Measurements from ENCODE around the gene CTLA4. TPM values are rescaled to one million over a fixed set of nuclear protein-coding genes. Genes with fewer than 3 reads are reported as not detected.

CTLA4 gene
- total RNA-seq, 3 donors from 2014 or later, result 0.64 to 1.8 (median 0.98) TPM

GRCh38 chr2:203905656-203906055, 38.1 kb downstream of the CTLA4 start:
- no peak for TF ChIP-seq POLR2AphosphoS5 (IDR thresholded peaks at IDR 0.05)
- TF ChIP-seq POLR2A (IDR thresholded peaks at IDR 0.05), result no peak
- TF ChIP-seq CTCF (IDR thresholded peaks at IDR 0.05), result no peak
- Histone ChIP-seq H3K4me1 (no peaks in the 10 kb centered on the region), H3K27ac (no peak overlapping the region), H3K27me3 (no peaks in the 10 kb centered on the region), H3K4me3 (no peak overlapping the region), H3K36me3 (no peaks in the 10 kb centered on the region), H3K9me3 (peaks cover 13 to 20% of the 10 kb centered on the region in 2 donors)
- intact Hi-C loops (cut with DNase I; ENCODE audit: low total_unique reads), result no loop called here
- no peak for DNase-seq (ENCODE audit: low spot score in 2 of 2)

- Histone ChIP-seq H3K9me3 (no peaks in the 10 kb centered on the region), H3K36me3 (no peaks in the 10 kb centered on the region), H3K4me3 (no peak overlapping the region), H3K27ac (no peak overlapping the region), H3K27me3 (no peaks in the 10 kb centered on the region), H3K4me1 (no peaks in the 10 kb centered on the region)
- DNase-seq (ENCODE audit: low spot score in 2 of 2), result no peak
- TF ChIP-seq POLR2A (IDR thresholded peaks at IDR 0.05) (no peak), CTCF (IDR thresholded peaks at IDR 0.05) (no peak), POLR2AphosphoS5 (IDR thresholded peaks at IDR 0.05) (no peak)
- intact Hi-C loops (cut with DNase I; ENCODE audit: low total_unique reads), result no loop called here
These were observed 40.7 kb downstream of the CTLA4 start for GRCh38 chr2:203908066-203908796.

GRCh38 chr2:203908797-203909185, 41.2 kb downstream of the CTLA4 start:
- no peak for TF ChIP-seq POLR2A (IDR thresholded peaks at IDR 0.05)
- TF ChIP-seq CTCF (IDR thresholded peaks at IDR 0.05), result no peak
- no peak for TF ChIP-seq POLR2AphosphoS5 (IDR thresholded peaks at IDR 0.05)
- intact Hi-C loops (cut with DNase I; ENCODE audit: low total_unique reads), result no loop called here
- Histone ChIP-seq H3K4me1 (no peaks in the 10 kb centered on the region), H3K9me3 (no peaks in the 10 kb centered on the region), H3K36me3 (no peaks in the 10 kb centered on the region), H3K27me3 (no peaks in the 10 kb centered on the region), H3K4me3 (no peak overlapping the region), H3K27ac (no peak overlapping the region)
- no peak for DNase-seq (ENCODE audit: low spot score in 2 of 2)

GRCh38 chr2:203909261-203909967, 41.8 kb downstream of the CTLA4 start:
- DNase-seq (ENCODE audit: low spot score in 2 of 2), result no peak
- H3K27ac ChIP-seq, result no peak overlapping the region
- H3K36me3 ChIP-seq, result no peaks in the 10 kb centered on the region
- intact Hi-C loops (cut with DNase I; ENCODE audit: low total_unique reads), result no loop called here
- TF ChIP-seq CTCF (IDR thresholded peaks at IDR 0.05) (peak; percentile 19 to 72 (median 59)), POLR2A (IDR thresholded peaks at IDR 0.05) (no peak)
- peak overlapping the region in 2 of 3 donors; percentile 7 to 17 for H3K4me3 ChIP-seq
- no peaks in the 10 kb centered on the region for H3K9me3 ChIP-seq
- no peaks in the 10 kb centered on the region for H3K4me1 ChIP-seq
- no peaks in the 10 kb centered on the region for H3K27me3 ChIP-seq

GRCh38 chr2:203909974-203910373, 42.4 kb downstream of the CTLA4 start:
- intact Hi-C loops (cut with DNase I; ENCODE audit: low total_unique reads), result no loop called here
- peak overlapping the region in 2 of 3 donors; percentile 7 to 17 for H3K4me3 ChIP-seq

More at GRCh38 chr2:203909974-203910373, 42.4 kb downstream of the CTLA4 start:
- no peaks in the 10 kb centered on the region for H3K36me3 ChIP-seq
- TF ChIP-seq CTCF (IDR thresholded peaks at IDR 0.05) (no peak), POLR2A (IDR thresholded peaks at IDR 0.05) (no peak), POLR2AphosphoS5 (IDR thresholded peaks at IDR 0.05) (no peak)
- H3K27ac ChIP-seq, result no peak overlapping the region
- no peaks in the 10 kb centered on the region for H3K27me3 ChIP-seq
- H3K4me1 ChIP-seq, result no peaks in the 10 kb centered on the region
- no peak for DNase-seq (ENCODE audit: low spot score in 2 of 2)
- H3K9me3 ChIP-seq, result no peaks in the 10 kb centered on the region
